Upper lobe of left lung (tissue), 4 donors: ENCODE measurements around the gene PPP2R2B.

Source experiments
- EP300 ChIP-seq, 4 donors: sonication (generic); formaldehyde crosslinking; IDR thresholded peaks; one replicate each; pipeline ENCODE4 v1.5.1; 2017; ENCODE audit warnings: antibody characterized with exemption in 4 of 4, control low read depth in 2 of 4
- POLR2AphosphoS5 ChIP-seq, 2 donors: sonication (generic); formaldehyde crosslinking; IDR thresholded peaks; one replicate each; pipeline ENCODE4 v1.5.1; 2017; ENCODE audit warnings: antibody characterized with exemption in 2 of 2
- TF ChIP-seq, protein P1 (sequence below), 6 experiments: fragments of 450-650 bp in 4 of 6; fragments of 200-600 bp in 2 of 6; sonication (generic) in 2 of 6; IDR thresholded peaks; one replicate each; pipeline ENCODE4 v1.5.1; 2016 to 2019; ENCODE audit warnings: antibody characterized with exemption in 6 of 6

DNA sequence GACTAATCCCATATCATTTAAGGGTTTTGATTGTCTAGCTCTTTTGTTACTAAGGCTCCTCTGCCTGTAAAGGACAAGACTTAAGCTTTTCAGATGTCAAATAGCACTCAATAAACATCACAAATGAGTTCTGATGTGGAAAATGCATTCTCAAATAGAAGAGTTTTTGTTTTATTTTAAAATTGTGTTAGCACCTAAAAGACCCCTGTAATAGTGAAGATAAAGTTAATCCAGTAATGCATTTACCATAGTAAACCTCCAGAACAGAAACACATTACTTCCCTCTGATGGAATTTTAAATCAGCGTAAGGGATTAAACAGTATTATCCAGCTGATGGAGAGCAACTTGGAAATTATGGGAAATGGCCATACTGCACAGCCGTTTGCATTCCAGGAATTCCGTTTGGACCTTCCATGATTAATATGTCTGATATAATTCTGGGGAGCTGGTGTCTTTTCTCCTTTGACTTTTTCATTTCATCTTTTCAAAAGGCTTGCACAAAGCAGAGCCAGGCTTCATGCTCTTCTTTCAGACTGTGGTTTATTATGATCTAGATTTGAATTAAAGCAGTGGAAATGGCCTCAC is 105.6 kb downstream of the PPP2R2B start:
- TF ChIP-seq, protein P1, sequence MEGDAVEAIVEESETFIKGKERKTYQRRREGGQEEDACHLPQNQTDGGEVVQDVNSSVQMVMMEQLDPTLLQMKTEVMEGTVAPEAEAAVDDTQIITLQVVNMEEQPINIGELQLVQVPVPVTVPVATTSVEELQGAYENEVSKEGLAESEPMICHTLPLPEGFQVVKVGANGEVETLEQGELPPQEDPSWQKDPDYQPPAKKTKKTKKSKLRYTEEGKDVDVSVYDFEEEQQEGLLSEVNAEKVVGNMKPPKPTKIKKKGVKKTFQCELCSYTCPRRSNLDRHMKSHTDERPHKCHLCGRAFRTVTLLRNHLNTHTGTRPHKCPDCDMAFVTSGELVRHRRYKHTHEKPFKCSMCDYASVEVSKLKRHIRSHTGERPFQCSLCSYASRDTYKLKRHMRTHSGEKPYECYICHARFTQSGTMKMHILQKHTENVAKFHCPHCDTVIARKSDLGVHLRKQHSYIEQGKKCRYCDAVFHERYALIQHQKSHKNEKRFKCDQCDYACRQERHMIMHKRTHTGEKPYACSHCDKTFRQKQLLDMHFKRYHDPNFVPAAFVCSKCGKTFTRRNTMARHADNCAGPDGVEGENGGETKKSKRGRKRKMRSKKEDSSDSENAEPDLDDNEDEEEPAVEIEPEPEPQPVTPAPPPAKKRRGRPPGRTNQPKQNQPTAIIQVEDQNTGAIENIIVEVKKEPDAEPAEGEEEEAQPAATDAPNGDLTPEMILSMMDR (IDR thresholded peaks at IDR 0.05), result no peak
- TF ChIP-seq EP300 (IDR thresholded peaks at IDR 0.05) (no peak), POLR2AphosphoS5 (IDR thresholded peaks at IDR 0.05) (no peak)
